Neuronal stem cell (in vitro differentiated cells): ENCODE data around the gene KIFAP3.

Source experiments
- DNase-seq: peaks from one replicate; pipeline ENCODE4 v3.0.0-alpha.2; 2013; ENCODE audit warnings: low spot score
- H2AFZ ChIP-seq: one replicate; pipeline ENCODE4 v1.6.1; 2013; ENCODE audit warnings: mild to moderate bottlenecking, low read length, inconsistent platforms
- H2AK5ac ChIP-seq: 2 replicates; pipeline ENCODE4 v1.6.1; 2013; ENCODE audit warnings: low read depth, mild to moderate bottlenecking, inconsistent platforms, low read length, moderate library complexity, mixed read lengths
- H2BK120ac ChIP-seq: 2 replicates; pipeline ENCODE4 v1.6.1; 2013; ENCODE audit warnings: low read depth, mild to moderate bottlenecking, inconsistent platforms, low read length, moderate library complexity, mixed read lengths
- H2BK12ac ChIP-seq: one replicate; pipeline ENCODE4 v1.6.1; 2013; ENCODE audit warnings: low read length, inconsistent platforms
- H2BK15ac ChIP-seq: 2 replicates; pipeline ENCODE4 v1.6.1; 2013; ENCODE audit warnings: mild to moderate bottlenecking, low read length, inconsistent platforms, mixed read lengths
- H2BK5ac ChIP-seq: one replicate; pipeline ENCODE4 v1.6.1; 2013; ENCODE audit warnings: inconsistent platforms, mild to moderate bottlenecking, low read length, moderate library complexity
- H3K14ac ChIP-seq: one replicate; pipeline ENCODE4 v1.6.1; 2013; ENCODE audit warnings: low read length, inconsistent platforms
- H3K18ac ChIP-seq: 2 replicates; pipeline ENCODE4 v1.6.1; 2013; ENCODE audit warnings: low read length, inconsistent platforms
- H3K23ac ChIP-seq: 2 replicates; pipeline ENCODE4 v1.6.1; 2013; ENCODE audit warnings: low read depth, mild to moderate bottlenecking, mixed read lengths, low read length, inconsistent platforms; ENCODE audit not compliant: poor library complexity
- H3K27ac ChIP-seq: replicated peaks from 3 replicates; pipeline ENCODE4 v1.5.1; 2013; ENCODE audit warnings: low read length, inconsistent platforms
- H3K27me3 ChIP-seq, 3 experiments: 2 replicates each; pipeline ENCODE4 v1.6.1; 2013; ENCODE audit warnings: low read length in 3 of 3, mild to moderate bottlenecking in 2 of 3, inconsistent platforms in 1 of 3, low read depth in 1 of 3, mixed read lengths in 1 of 3, moderate library complexity in 1 of 3; ENCODE audit not compliant: control insufficient read depth in 3 of 3, insufficient read depth in 3 of 3
- H3K36me3 ChIP-seq, 2 donors: replicated peaks in 1 of 2; 2 replicates each; pipeline ENCODE4 v1.6.1; 2013; ENCODE audit warnings: low read length in 2 of 2; ENCODE audit not compliant: control insufficient read depth in 2 of 2, insufficient read depth in 2 of 2
- H3K4ac ChIP-seq: 2 replicates; pipeline ENCODE4 v1.6.1; 2013; ENCODE audit warnings: inconsistent platforms, mild to moderate bottlenecking, low read length, moderate library complexity
- H3K4me1 ChIP-seq, 2 donors: 1 replicate in 1 of 2; 2 replicates in 1 of 2; pipeline ENCODE4 v1.6.1; 2013; ENCODE audit warnings: low read length in 2 of 2, low read depth in 1 of 2; ENCODE audit not compliant: control insufficient read depth in 2 of 2, insufficient read depth in 1 of 2
- H3K4me2 ChIP-seq: one replicate; pipeline ENCODE4 v1.6.1; 2013; ENCODE audit warnings: mild to moderate bottlenecking, low read length, inconsistent platforms; ENCODE audit not compliant: insufficient read depth, poor library complexity, severe bottlenecking
- H3K4me3 ChIP-seq, 2 donors: 2 replicates each; pipeline ENCODE4 v1.5.1; 2013; ENCODE audit warnings: low read length in 2 of 2, mild to moderate bottlenecking in 2 of 2, inconsistent platforms in 1 of 2, moderate library complexity in 1 of 2
- H3K79me1 ChIP-seq: one replicate; pipeline ENCODE4 v1.6.1; 2013; ENCODE audit warnings: low read depth, mild to moderate bottlenecking, inconsistent platforms, low read length, moderate library complexity
- H3K9ac ChIP-seq: one replicate; pipeline ENCODE4 v1.6.1; 2013; ENCODE audit warnings: mild to moderate bottlenecking, low read depth, low read length, inconsistent platforms; ENCODE audit not compliant: poor library complexity
- H3K9me3 ChIP-seq, 2 donors: replicated peaks in 1 of 2; 2 replicates each; pipeline versions ENCODE3 to v1.6.1; 2013; ENCODE audit warnings: low read length in 2 of 2, mild to moderate bottlenecking in 2 of 2, inconsistent platforms in 1 of 2, low read depth in 1 of 2, mixed read lengths in 1 of 2, moderate library complexity in 1 of 2; ENCODE audit not compliant: control insufficient read depth in 2 of 2, insufficient read depth in 1 of 2
- H4K8ac ChIP-seq: one replicate; pipeline ENCODE4 v1.6.1; 2013; ENCODE audit warnings: low read depth, mild to moderate bottlenecking, inconsistent platforms, low read length, moderate library complexity
- H4K91ac ChIP-seq: one replicate; pipeline ENCODE4 v1.6.1; 2013; ENCODE audit warnings: low read length, low read depth, mild to moderate bottlenecking, inconsistent platforms; ENCODE audit not compliant: poor library complexity
- WGBS, 2 donors: extraction: QIAGEN DNeasy Blood & Tissue Kit; methylation state at CpG; one replicate each; pipeline ENCODE4 v1.1.7; 2013; ENCODE audit warnings: missing lambda C conversion rate in 2 of 2, mixed read lengths in 1 of 2; ENCODE audit not compliant: insufficient read length in 2 of 2, insufficient replicate concordance in 1 of 2; ENCODE audit errors: extremely low coverage in 2 of 2; 5-methylcytosine and 5-hydroxymethylcytosine counted together

Gene KIFAP3

DNA sequence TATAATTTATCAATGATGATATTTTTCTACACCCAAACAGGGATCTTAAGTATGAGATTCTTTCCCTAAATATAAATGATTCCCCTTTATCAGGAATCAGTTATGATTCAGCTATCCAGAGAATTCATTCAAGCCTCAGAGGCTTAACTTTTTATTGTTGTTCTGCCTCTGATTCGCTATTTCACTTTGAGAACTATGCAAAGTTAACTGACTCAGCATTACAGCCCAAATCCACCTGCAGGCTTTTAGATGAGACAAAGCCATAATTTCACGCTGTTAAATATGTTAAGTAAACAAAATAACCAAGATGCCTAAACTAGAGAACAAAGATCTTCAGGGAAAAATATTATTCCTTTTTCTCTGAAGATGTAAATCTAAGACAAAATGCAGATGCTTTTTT lies 189.3 kb downstream of the KIFAP3 start:
- no peaks in the 10 kb centered on the region for H3K79me1 ChIP-seq
- no peak overlapping the region for H4K8ac ChIP-seq
- H3K9me3 ChIP-seq, result no peaks in the 10 kb centered on the region
- H4K91ac ChIP-seq, result no peak overlapping the region
- no peak overlapping the region for H2BK120ac ChIP-seq
- no peak overlapping the region for H3K9ac ChIP-seq
- H3K4ac ChIP-seq, result no peak overlapping the region
- H2AFZ ChIP-seq, result no peak overlapping the region
- no CpG with 5 or more reads among the region's 2 CpGs for WGBS, 2 donors
- no peak overlapping the region for H2AK5ac ChIP-seq
- H2BK12ac ChIP-seq, result no peak overlapping the region
- H3K4me2 ChIP-seq, result no peak overlapping the region
- H2BK15ac ChIP-seq, result no peak overlapping the region
- no peak overlapping the region for H3K14ac ChIP-seq
- no peaks in the 10 kb centered on the region for H3K27me3 ChIP-seq
- no peak overlapping the region for H2BK5ac ChIP-seq
- H3K18ac ChIP-seq, result no peak overlapping the region
- H3K36me3 ChIP-seq, result peaks cover 4 to 51% of the 10 kb centered on the region in 2 donors
- no peaks in the 10 kb centered on the region for H3K4me1 ChIP-seq
- no peak overlapping the region for H3K4me3 ChIP-seq
- H3K23ac ChIP-seq, result no peak overlapping the region
- no peak overlapping the region for H3K27ac ChIP-seq
- DNase-seq, result no peak

DNA sequence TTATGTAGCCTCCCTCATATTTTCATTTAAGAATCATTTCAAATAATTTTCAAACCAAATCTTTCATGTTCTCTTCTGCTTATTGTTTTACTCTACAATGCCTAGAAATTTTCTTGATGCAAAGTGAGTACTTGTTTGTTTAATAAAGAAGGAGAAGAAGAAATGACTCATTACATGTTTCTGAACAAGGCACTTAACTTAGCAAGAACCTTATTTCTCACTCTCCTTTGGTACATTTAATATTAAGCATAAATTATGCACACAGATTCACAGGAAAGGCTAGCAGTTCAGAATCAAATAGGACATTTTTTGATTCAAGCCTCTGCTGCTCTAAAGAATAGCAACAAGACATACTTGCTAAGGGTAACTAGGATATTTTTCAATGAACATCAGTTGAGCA lies 189.9 kb downstream of the KIFAP3 start:
- H3K4me1 ChIP-seq, result no peaks in the 10 kb centered on the region
- no peak overlapping the region for H2BK5ac ChIP-seq
- DNase-seq, result no peak
- peaks cover 4 to 51% of the 10 kb centered on the region in 2 donors for H3K36me3 ChIP-seq
- H3K4me3 ChIP-seq, result no peak overlapping the region
- no peak overlapping the region for H3K27ac ChIP-seq
- no peak overlapping the region for H2BK12ac ChIP-seq
- H2AK5ac ChIP-seq, result no peak overlapping the region
- H3K23ac ChIP-seq, result no peak overlapping the region
- H2AFZ ChIP-seq, result no peak overlapping the region
- H3K14ac ChIP-seq, result no peak overlapping the region
- H2BK120ac ChIP-seq, result no peak overlapping the region
- H3K4ac ChIP-seq, result no peak overlapping the region
- no peak overlapping the region for H4K8ac ChIP-seq
- H3K9me3 ChIP-seq, result no peaks in the 10 kb centered on the region
- no peak overlapping the region for H3K9ac ChIP-seq
- H3K18ac ChIP-seq, result no peak overlapping the region
- H3K79me1 ChIP-seq, result no peaks in the 10 kb centered on the region
- no peak overlapping the region for H4K91ac ChIP-seq
- H2BK15ac ChIP-seq, result no peak overlapping the region
- H3K27me3 ChIP-seq, result no peaks in the 10 kb centered on the region
- no peak overlapping the region for H3K4me2 ChIP-seq

DNA sequence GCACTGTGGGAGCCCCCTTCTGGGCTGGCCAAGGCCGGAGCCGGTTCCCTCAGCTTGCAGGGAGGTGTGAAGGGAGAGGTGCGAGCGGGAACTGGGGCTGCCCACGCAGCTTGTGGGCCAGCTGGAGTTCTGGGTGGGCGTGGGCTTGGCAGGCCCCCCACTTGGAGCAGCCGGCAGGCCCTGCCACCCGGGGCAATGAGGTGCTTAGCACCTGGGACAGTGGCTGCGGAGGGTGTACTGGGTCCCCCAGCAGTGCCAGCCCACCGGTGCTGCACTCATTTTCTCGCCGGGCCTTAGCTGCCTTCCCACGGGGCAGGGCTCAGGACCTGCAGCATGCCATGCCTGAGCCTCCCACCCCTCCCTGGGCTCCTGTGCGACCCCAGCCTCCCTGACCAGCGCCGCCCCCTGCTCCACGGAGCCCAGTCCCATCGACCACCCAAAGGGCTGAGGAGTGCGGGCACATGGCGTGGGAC lies 192.4 kb downstream of the KIFAP3 start:
- WGBS, 2 donors, result no CpG with 5 or more reads among the region's 20 CpGs
- H2AK5ac ChIP-seq, result no peak overlapping the region

DNA sequence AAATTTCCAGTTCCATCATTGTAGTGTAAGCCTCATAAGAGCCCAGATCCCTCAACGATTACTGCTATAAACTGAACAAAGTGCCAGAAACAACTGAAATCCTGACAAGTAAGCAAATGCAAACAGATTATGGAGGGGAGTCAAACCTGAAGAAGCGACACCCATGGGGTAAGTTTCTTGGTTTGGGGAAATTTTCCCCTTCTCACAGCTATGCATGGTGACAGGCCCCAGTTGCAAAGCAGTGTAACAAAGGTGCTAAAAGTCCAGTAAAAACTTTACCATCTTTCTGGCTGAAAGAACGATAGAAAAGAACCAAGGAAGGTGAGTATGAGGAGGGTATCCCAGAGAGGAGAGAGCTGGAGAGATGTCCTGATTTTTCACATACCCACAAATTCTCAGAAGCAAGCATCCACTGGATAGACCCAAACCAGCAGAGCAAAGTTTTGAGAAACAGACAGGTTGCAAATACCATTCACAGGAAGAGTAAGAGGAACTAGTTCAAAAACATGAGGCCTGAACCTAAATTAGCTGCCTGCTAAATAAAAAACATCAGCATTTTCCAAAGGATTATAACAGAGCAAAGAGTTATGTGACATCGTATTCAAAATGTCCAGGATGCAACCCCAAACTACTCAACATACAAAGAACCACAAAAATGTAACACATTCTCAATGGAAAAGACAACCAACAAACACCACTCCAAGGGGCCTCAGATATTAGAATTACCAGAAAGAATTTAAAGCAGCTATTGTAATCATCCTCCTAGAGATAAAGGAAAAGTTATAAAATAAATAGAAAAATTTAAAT lies 195.3 kb downstream of the KIFAP3 start:
- Histone ChIP-seq H3K4me1 (no peaks in the 10 kb centered on the region), H4K91ac (no peak overlapping the region), H2AFZ (no peak overlapping the region), H3K23ac (no peak overlapping the region), H3K79me1 (no peaks in the 10 kb centered on the region), H2BK12ac (no peak overlapping the region), H3K27me3 (no peaks in the 10 kb centered on the region), H3K36me3 (peaks cover 5 to 49% of the 10 kb centered on the region in 2 donors), H3K4ac (no peak overlapping the region), H3K14ac (no peak overlapping the region), H2BK15ac (no peak overlapping the region), H3K9ac (no peak overlapping the region), H2AK5ac (no peak overlapping the region), H3K18ac (no peak overlapping the region), H2BK5ac (no peak overlapping the region), H4K8ac (no peak overlapping the region), H3K4me3 (no peak overlapping the region), H3K27ac (no peak overlapping the region), H3K4me2 (no peak overlapping the region), H3K9me3 (no peaks in the 10 kb centered on the region), H2BK120ac (no peak overlapping the region)
- no CpG with 5 or more reads among the region's 4 CpGs for WGBS, 2 donors
- no peak for DNase-seq

More for the DNA sequence above, 192.4 kb downstream of the KIFAP3 start:
- H3K27me3 ChIP-seq, result no peaks in the 10 kb centered on the region
- no peak overlapping the region for H3K9ac ChIP-seq
- H3K4me1 ChIP-seq, result no peaks in the 10 kb centered on the region
- H2BK120ac ChIP-seq, result no peak overlapping the region
- H3K36me3 ChIP-seq, result peaks cover 2 to 49% of the 10 kb centered on the region in 2 donors
- H2BK12ac ChIP-seq, result no peak overlapping the region
- H3K79me1 ChIP-seq, result no peaks in the 10 kb centered on the region
- H4K91ac ChIP-seq, result no peak overlapping the region
- no peak overlapping the region for H4K8ac ChIP-seq
- no peak overlapping the region for H3K14ac ChIP-seq
- DNase-seq, result no peak
- no peak overlapping the region for H3K27ac ChIP-seq
- H2AFZ ChIP-seq, result no peak overlapping the region
- H3K18ac ChIP-seq, result no peak overlapping the region
- H3K23ac ChIP-seq, result peak overlapping the region; percentile 55
- no peak overlapping the region for H3K4me3 ChIP-seq
- H2BK5ac ChIP-seq, result no peak overlapping the region
- H3K4me2 ChIP-seq, result no peak overlapping the region
- no peak overlapping the region for H3K4ac ChIP-seq
- no peak overlapping the region for H2BK15ac ChIP-seq
- H3K9me3 ChIP-seq, result no peaks in the 10 kb centered on the region
